ENCODE measurements around the gene IL12B. TPM values are rescaled to one million over a fixed set of nuclear protein-coding genes. Genes with fewer than 3 reads are reported as not detected.
"Not testable (repeated sequence)": the region's sequence is repeated elsewhere in the genome, so short reads cannot be mapped to it uniquely, and the experiment has no call there.

IL12B gene
- total and polyA plus RNA-seq, 4 donors = not detected

DNA sequence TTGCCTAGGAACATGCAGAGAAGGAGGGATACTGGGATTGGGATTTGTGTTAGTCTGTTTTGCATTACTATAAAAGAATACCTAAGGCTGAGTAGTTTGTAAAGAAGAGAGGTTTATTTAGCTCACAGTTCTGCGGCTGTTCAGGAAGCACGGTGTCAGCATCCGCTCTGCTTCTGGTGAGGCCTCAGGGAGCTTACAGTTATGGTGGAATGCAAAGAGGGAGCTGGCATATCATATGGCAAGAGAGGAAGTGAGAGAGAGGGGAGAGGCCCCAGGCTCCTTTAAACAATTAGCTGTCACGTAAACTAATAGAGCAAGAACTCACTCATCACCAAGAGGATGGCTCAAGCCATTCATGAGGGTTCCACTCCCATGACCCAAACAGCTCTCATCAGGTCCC lies 27.0 kb downstream of the IL12B start:
- Histone ChIP-seq H3K9me3 (ENCODE audit: control insufficient read depth, insufficient read depth, low read length) (no peaks in the 10 kb centered on the region), H3K4me1 (ENCODE audit: control insufficient read depth, insufficient read depth, low read length) (no peaks in the 10 kb centered on the region), H3K36me3 (ENCODE audit: control insufficient read depth, insufficient read depth, low read length) (no peaks in the 10 kb centered on the region), H3K4me3 (ENCODE audit: low read depth, low read length) (no peak overlapping the region), H3K27me3 (ENCODE audit: control insufficient read depth, insufficient read depth, low read length) (no peaks in the 10 kb centered on the region), H3K27ac (ENCODE audit: low read depth, low read length) (no peak overlapping the region)
- WGBS (ENCODE audit: insufficient coverage) = 98% methylated on average over 4 of the region's 4 CpGs
- no peak for DNase-seq (ENCODE audit: low read depth in 4 of 6, low spot score in 6 of 6)

DNA sequence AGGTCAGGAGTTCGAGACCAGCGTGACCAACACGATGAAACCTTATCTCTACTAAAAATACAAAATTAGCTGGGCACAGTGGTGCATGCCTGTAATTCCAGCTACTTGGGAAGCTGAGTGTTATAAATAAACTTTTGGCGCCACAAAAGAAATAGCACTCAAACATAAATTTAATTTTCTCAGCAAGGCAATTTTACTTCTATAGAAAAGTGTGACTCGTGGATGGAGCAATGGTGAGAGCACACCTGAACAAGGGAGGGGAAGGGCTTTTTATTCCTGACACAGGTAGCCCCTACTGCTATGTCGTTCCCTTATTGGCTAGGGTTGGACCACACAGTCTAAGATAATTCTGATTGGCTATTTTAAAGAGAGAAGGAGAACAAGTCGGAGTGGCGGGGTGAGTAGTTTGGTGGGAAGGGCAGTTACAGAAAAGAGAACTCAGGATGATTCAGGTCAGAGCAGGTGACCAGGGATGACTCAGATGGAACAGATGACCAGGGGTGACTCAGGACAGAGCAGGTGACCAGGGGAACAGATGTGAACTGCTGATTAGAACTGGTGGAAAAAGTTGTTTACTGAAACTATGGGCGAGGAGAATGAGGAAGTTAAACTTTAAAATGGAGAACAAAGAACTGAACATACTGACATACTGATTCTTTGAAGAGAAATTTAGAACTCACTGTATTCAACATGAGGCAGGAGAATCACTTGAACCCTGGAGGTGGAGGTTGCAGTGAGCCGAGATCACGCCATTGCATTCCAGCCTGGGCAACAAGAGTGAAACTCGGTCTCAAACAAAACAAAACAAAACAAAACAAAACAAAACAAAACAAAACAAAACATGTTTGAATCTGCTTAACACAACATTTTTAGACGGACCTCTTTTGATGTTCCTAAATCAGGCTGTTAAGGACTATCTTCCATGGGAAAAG lies 28.1 kb downstream of the IL12B start:
- not testable (repeated sequence) for H3K36me3 ChIP-seq (ENCODE audit: control insufficient read depth, insufficient read depth, low read length); DNase-seq (ENCODE audit: low read depth in 4 of 6, low spot score in 6 of 6); H3K27me3 ChIP-seq (ENCODE audit: control insufficient read depth, insufficient read depth, low read length); H3K4me1 ChIP-seq (ENCODE audit: control insufficient read depth, insufficient read depth, low read length); H3K9me3 ChIP-seq (ENCODE audit: control insufficient read depth, insufficient read depth, low read length); H3K4me3 ChIP-seq (ENCODE audit: low read depth, low read length); H3K27ac ChIP-seq (ENCODE audit: low read depth, low read length)
- WGBS (ENCODE audit: insufficient coverage) = 84% methylated on average over 3 of the region's 13 CpGs

DNA sequence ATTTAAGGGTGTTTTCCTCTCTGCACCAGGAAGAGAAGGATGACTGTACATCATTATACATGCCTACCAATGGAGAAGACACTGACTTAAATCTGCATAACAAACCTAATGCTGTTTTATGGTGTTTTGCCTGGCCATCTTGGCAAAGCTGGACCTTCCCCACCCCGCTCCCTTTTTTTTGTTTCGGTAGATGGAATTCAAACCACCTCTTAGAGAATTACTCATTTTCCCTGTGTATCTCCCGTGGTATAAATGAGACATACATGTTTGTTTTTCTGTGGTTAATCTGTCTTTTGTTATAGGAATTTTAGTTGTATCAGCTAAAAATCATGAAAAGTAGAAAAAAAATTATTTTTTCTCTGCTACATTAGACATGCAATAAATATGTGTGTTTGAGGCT lies 28.8 kb downstream of the IL12B start:
- Histone ChIP-seq H3K27me3 (ENCODE audit: control insufficient read depth, insufficient read depth, low read length) (no peaks in the 10 kb centered on the region), H3K4me3 (ENCODE audit: low read depth, low read length) (no peak overlapping the region), H3K27ac (ENCODE audit: low read depth, low read length) (no peak overlapping the region), H3K9me3 (ENCODE audit: control insufficient read depth, insufficient read depth, low read length) (no peaks in the 10 kb centered on the region), H3K36me3 (ENCODE audit: control insufficient read depth, insufficient read depth, low read length) (no peaks in the 10 kb centered on the region), H3K4me1 (ENCODE audit: control insufficient read depth, insufficient read depth, low read length) (no peaks in the 10 kb centered on the region)
- WGBS (ENCODE audit: insufficient coverage) = no CpG with 5 or more reads among the region's 3 CpGs
- no peak for DNase-seq (ENCODE audit: low read depth in 4 of 6, low spot score in 6 of 6)

DNA sequence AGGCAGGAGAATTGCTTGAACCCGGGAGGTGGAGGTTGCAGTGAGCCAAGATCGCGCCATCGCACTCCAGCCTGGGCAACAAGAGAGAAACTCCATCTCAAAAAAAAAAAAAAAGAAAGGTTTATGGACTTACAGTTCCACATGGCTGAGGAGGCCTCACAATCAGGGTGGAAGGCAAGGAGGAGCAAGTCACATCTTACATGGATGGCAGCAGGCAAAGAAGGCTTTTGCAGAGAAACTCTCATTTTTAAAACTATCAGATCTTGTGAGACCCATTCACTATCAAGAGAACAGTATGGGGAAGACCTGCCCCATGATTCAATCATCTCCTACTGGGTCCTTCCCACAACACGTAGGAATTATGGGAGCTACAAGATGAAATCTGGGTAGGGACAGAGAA lies 33.0 kb downstream of the IL12B start:
- not testable (repeated sequence) for H3K4me1 ChIP-seq (ENCODE audit: control insufficient read depth, insufficient read depth, low read length); H3K36me3 ChIP-seq (ENCODE audit: control insufficient read depth, insufficient read depth, low read length); H3K9me3 ChIP-seq (ENCODE audit: control insufficient read depth, insufficient read depth, low read length); H3K4me3 ChIP-seq (ENCODE audit: low read depth, low read length); H3K27ac ChIP-seq (ENCODE audit: low read depth, low read length); DNase-seq (ENCODE audit: low read depth in 4 of 6, low spot score in 6 of 6); H3K27me3 ChIP-seq (ENCODE audit: control insufficient read depth, insufficient read depth, low read length)
- no CpG with 5 or more reads among the region's 5 CpGs for WGBS (ENCODE audit: insufficient coverage)

DNA sequence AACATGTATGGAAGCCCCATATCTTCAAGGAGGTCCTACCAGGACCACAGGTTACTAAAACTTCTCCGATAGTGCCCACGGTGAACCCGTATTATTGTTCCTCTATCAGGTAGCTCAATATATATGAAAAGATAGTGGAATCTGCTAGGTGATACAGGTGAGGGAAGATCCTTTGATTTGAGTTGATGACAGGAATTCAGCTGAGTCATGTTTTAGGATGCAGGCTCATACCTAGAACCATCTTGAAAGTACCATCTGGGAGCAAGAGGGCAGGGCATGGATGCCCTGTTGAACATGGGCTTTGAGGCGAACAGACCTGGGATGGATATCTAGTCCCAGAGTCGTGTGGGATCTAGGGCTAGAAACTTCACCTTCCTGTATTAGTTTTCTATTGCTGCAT lies 35.4 kb downstream of the IL12B start:
- no peaks in the 10 kb centered on the region for H3K4me1 ChIP-seq (ENCODE audit: control insufficient read depth, insufficient read depth, low read length)
- H3K9me3 ChIP-seq (ENCODE audit: control insufficient read depth, insufficient read depth, low read length) = no peaks in the 10 kb centered on the region
- H3K27ac ChIP-seq (ENCODE audit: low read depth, low read length) = no peak overlapping the region

DNA sequence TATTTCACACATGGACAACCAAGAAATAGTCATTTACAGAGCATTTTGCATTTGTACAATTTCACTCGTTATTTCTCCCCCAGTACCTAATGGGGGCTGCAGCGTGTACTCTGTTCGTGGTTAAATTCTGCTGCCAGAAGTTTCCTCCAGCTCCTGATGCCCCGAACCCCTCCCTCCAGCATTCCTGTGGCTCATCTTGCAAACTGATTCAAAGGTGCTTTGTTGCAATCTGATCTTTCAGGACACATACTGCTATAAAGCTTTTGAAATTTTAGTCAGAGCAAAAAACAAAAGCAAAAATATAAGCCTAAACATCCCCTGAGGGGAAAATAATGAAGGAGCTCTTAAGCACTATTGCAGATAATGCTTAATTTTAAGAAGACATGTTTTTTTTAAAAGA lies 39.5 kb downstream of the IL12B start:
- 91% methylated on average over 4 of the region's 4 CpGs for WGBS (ENCODE audit: insufficient coverage)

More for the DNA sequence above, 35.4 kb downstream of the IL12B start:
- 100% methylated on average over 4 of the region's 5 CpGs for WGBS (ENCODE audit: insufficient coverage)
- no peaks in the 10 kb centered on the region for H3K36me3 ChIP-seq (ENCODE audit: control insufficient read depth, insufficient read depth, low read length)
- DNase-seq (ENCODE audit: low read depth in 4 of 6, low spot score in 6 of 6) = no peak
- no peaks in the 10 kb centered on the region for H3K27me3 ChIP-seq (ENCODE audit: control insufficient read depth, insufficient read depth, low read length)
- no peak overlapping the region for H3K4me3 ChIP-seq (ENCODE audit: low read depth, low read length)

DNA sequence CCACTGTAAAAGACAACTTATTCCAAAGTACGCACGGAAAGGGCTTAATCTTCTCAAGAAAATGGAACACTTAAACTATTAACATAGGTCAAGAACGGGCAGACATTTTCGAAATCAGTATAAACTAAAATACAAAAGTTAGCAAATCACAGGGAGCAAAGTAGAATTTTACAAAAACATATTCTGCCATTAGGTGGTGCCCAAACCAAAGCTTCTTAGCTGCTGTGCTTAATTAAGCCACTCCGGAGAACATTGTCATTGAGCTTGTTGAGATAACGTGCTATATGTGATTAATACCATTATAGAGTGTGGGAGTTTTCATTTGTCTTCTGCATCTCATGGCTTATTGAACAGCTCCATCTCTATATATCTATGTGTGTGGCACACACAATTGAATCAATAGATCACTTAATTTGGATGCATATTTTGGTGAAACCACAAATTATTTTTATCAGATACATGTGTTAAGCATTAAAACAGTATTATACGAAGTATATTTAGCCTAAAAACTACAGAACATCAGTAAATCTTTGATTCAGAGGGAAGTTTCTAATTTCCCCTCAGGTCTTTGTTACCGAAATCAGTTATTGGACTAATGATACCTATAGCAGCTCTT lies 43.8 kb downstream of the IL12B start:
- Histone ChIP-seq H3K9me3 (ENCODE audit: control insufficient read depth, insufficient read depth, low read length) (no peaks in the 10 kb centered on the region), H3K27ac (ENCODE audit: low read depth, low read length) (no peak overlapping the region), H3K27me3 (ENCODE audit: control insufficient read depth, insufficient read depth, low read length) (no peaks in the 10 kb centered on the region), H3K4me1 (ENCODE audit: control insufficient read depth, insufficient read depth, low read length) (no peaks in the 10 kb centered on the region), H3K36me3 (ENCODE audit: control insufficient read depth, insufficient read depth, low read length) (no peaks in the 10 kb centered on the region), H3K4me3 (ENCODE audit: low read depth, low read length) (no peak overlapping the region)
- DNase-seq (ENCODE audit: low read depth in 4 of 6, low spot score in 6 of 6) = peak in 3 of 6 donors; percentile 27 to 91 (median 65)
- no CpG with 5 or more reads among the region's 8 CpGs for WGBS (ENCODE audit: insufficient coverage)

More for the DNA sequence above, 39.5 kb downstream of the IL12B start:
- DNase-seq (ENCODE audit: low read depth in 4 of 6, low spot score in 6 of 6) = no peak
- H3K9me3 ChIP-seq (ENCODE audit: control insufficient read depth, insufficient read depth, low read length) = no peaks in the 10 kb centered on the region
- H3K4me3 ChIP-seq (ENCODE audit: low read depth, low read length) = no peak overlapping the region
- H3K36me3 ChIP-seq (ENCODE audit: control insufficient read depth, insufficient read depth, low read length) = no peaks in the 10 kb centered on the region
- no peaks in the 10 kb centered on the region for H3K4me1 ChIP-seq (ENCODE audit: control insufficient read depth, insufficient read depth, low read length)
- no peak overlapping the region for H3K27ac ChIP-seq (ENCODE audit: low read depth, low read length)
- H3K27me3 ChIP-seq (ENCODE audit: control insufficient read depth, insufficient read depth, low read length) = no peaks in the 10 kb centered on the region

DNA sequence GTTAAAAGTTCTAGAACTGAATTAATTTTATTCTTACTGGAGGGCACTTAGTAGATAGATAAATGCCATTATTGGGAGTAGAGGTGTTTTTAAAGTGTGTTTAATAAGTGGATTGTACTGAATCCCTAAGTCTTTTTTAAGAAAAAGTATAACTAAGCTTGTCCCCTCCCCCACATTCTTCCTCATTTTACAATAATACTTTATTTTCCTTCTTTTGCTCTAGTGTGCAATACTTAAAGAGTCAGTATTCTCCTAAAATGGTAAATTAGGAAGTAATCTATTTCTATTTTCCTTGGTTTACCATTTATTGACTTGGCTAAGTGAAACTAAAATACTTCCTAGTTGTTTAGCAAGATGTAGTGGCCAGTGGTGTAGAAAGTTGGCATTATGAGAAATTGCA lies 55.6 kb downstream of the IL12B start:
- Histone ChIP-seq H3K9me3 (ENCODE audit: control insufficient read depth, insufficient read depth, low read length) (no peaks in the 10 kb centered on the region), H3K4me1 (ENCODE audit: control insufficient read depth, insufficient read depth, low read length) (no peaks in the 10 kb centered on the region), H3K4me3 (ENCODE audit: low read depth, low read length) (no peak overlapping the region), H3K36me3 (ENCODE audit: control insufficient read depth, insufficient read depth, low read length) (peaks cover 16% of the 10 kb centered on the region), H3K27me3 (ENCODE audit: control insufficient read depth, insufficient read depth, low read length) (no peaks in the 10 kb centered on the region), H3K27ac (ENCODE audit: low read depth, low read length) (no peak overlapping the region)
- no peak for DNase-seq (ENCODE audit: low read depth in 4 of 6, low spot score in 6 of 6)

DNA sequence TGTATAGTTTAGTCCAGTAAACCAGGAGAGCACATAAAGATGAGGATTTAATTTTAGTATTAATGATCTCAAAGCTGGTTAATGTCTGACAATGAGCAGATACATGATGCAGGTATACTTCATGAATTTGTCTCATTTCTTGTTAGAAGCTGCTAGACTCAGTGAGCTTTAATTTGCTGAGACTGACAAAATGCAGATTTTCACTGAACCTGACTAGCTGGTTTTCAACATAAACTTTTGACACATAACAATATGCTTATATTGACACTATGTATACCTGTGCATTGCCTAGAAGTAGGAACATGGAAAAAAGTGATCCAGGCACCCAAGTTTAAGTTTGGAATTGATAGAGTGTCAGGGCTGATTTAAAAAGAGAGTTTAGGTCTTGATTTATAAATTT lies 56.4 kb downstream of the IL12B start:
- Histone ChIP-seq H3K27me3 (ENCODE audit: control insufficient read depth, insufficient read depth, low read length) (no peaks in the 10 kb centered on the region), H3K36me3 (ENCODE audit: control insufficient read depth, insufficient read depth, low read length) (peaks cover 16% of the 10 kb centered on the region), H3K4me1 (ENCODE audit: control insufficient read depth, insufficient read depth, low read length) (no peaks in the 10 kb centered on the region), H3K27ac (ENCODE audit: low read depth, low read length) (no peak overlapping the region), H3K4me3 (ENCODE audit: low read depth, low read length) (no peak overlapping the region), H3K9me3 (ENCODE audit: control insufficient read depth, insufficient read depth, low read length) (no peaks in the 10 kb centered on the region)
- DNase-seq (ENCODE audit: low read depth in 4 of 6, low spot score in 6 of 6) = no peak

DNA sequence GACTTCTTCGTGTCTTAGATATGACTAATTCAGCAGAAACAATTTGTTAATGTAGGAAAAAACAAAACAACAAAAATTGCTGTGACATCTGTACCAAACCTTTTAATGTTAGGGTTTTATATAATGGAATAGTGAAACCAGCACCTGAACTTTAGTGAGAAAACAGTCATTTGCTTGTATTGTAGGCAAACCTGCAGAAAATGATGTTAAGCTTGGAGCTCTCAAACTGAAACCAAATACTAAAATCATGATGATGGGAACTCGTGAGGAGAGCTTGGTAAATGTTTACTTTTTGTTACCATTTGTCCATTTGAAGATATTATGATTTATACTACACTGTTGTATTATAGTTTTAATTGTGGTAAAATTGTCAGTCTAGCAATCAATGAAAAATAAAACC lies 60.6 kb downstream of the IL12B start:
- no peaks in the 10 kb centered on the region for H3K27me3 ChIP-seq (ENCODE audit: control insufficient read depth, insufficient read depth, low read length)
- no CpG with 5 or more reads among the region's 2 CpGs for WGBS (ENCODE audit: insufficient coverage)
- H3K9me3 ChIP-seq (ENCODE audit: control insufficient read depth, insufficient read depth, low read length) = peaks cover 5% of the 10 kb centered on the region
- no peak for DNase-seq (ENCODE audit: low read depth in 4 of 6, low spot score in 6 of 6)
- no peak overlapping the region for H3K4me3 ChIP-seq (ENCODE audit: low read depth, low read length)
- H3K27ac ChIP-seq (ENCODE audit: low read depth, low read length) = no peak overlapping the region
- H3K36me3 ChIP-seq (ENCODE audit: control insufficient read depth, insufficient read depth, low read length) = peaks cover 11% of the 10 kb centered on the region
- no peaks in the 10 kb centered on the region for H3K4me1 ChIP-seq (ENCODE audit: control insufficient read depth, insufficient read depth, low read length)
